Epithelial cell of proximal tubule (primary cell): ENCODE data around the gene AIF1. TPM values are rescaled to one million over a fixed set of nuclear protein-coding genes. Genes with fewer than 3 reads are reported as not detected.

Experiments used
- DNase-seq: peaks from one replicate; pipeline ENCODE4 v3.0.0-alpha.2; 2011; ENCODE audit warnings: low read depth
- H3K4me3 ChIP-seq: 2 replicates; pipeline ENCODE4 v1.5.1; 2011; ENCODE audit warnings: low read depth, mild to moderate bottlenecking, low read length
- CTCF ChIP-seq: conservative IDR thresholded peaks from 2 replicates; pipeline ENCODE4 v1.5.1; 2012; ENCODE audit warnings: low read depth, mild to moderate bottlenecking, low read length
- total RNA-seq: library from RNA; depleted of rRNA; stranded (reverse); fragments of >200 nt; gene quantifications from 2 replicates; pipeline ENCODE4 v1.2.3, GENCODE V29; 2015

The AIF1 gene
- total RNA-seq, 1 donor from 2014 or later = not detected

DNA sequence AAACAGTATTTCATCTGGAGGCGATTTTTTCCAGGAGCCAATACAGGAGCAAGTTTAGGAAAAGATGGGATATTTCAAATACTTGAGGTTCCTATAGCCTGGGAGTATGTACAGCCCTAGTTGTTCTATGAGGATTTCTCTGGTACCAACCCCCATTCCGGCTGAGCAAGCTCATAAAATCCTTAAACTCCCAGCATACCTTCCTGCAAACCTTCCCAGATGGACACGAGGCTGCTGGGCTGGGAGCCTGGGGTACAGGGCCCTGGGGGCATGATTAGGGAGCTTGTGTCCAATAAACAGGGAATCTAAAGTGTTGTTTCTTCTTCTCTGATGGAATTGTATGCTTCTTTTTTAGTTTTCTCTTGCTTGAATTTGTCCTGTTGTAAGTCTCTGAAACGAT lies 7.0 kb downstream of the AIF1 start:
- DNase-seq = no peak
- TF ChIP-seq CTCF = no peak

DNA sequence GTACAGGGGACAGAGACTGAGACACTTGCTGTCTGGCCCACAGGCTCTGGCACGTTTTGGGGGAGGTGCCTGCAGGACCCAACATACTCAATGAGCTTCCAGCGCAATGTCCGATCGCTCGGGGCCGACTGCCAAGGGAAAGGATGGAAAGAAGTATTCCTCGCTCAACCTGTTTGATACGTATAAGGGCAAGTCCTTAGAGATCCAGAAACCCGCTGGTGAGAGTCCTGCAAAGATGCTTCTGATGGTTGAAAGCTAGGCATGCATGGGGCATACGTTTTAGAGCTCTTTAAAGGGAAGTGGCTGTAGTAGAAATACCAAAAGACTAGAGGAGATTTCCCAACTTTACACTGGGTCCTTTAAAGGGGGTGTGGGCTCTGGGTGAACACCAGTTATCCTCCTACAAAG lies 7.7 kb downstream of the AIF1 start:
- no peak for TF ChIP-seq CTCF
- no peak for DNase-seq
- H3K4me3 ChIP-seq = peak overlapping the region; percentile 94

More for the DNA sequence above, 7.0 kb downstream of the AIF1 start:
- H3K4me3 ChIP-seq = peak overlapping the region; percentile 94

- TF ChIP-seq CTCF = no peak
- H3K4me3 ChIP-seq = no peak overlapping the region
- no peak for DNase-seq
Observed at GRCh38 chr6:31624070-31624469, 9.0 kb downstream of the AIF1 start.

DNA sequence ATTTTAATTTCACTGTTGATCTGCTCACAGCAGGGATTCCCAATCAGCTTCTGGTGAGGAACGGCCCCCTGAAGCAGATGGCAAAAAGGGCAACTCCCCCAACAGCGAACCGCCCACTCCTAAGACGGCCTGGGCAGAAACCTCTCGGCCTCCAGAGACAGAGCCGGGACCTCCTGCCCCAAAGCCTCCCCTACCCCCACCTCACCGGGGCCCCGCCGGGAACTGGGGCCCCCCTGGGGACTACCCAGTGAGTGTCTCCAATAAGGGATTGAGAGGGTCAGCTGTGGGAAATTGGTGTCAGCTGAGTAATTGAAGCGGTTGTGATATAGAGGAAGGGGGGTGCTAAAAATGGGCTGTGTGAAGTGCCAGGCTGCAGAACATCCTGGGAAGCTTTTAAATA lies 11.9 kb downstream of the AIF1 start:
- DNase-seq = no peak
- no peak for TF ChIP-seq CTCF
- no peak overlapping the region for H3K4me3 ChIP-seq

GRCh38 chr6:31627690-31628287 lies 12.8 kb downstream of the AIF1 start:
- no peak for TF ChIP-seq CTCF
- no peak overlapping the region for H3K4me3 ChIP-seq
- DNase-seq = no peak

- no peak for TF ChIP-seq CTCF
- H3K4me3 ChIP-seq = no peak overlapping the region
- no peak for DNase-seq
Observed at GRCh38 chr6:31629014-31629413, 14.0 kb downstream of the AIF1 start.

- DNase-seq = no peak
- no peak for TF ChIP-seq CTCF
- H3K4me3 ChIP-seq = no peak overlapping the region
Observed at GRCh38 chr6:31630177-31630934, 15.3 kb downstream of the AIF1 start.
